Nucleus accumbens (tissue), 56 donors: ENCODE measurements around the gene OR1L8.

Experiments used
- DNase-seq, 56 donors: peaks; one replicate each; lab custom pipeline; 2025; lab: John Stamatoyannopoulos, UW

The OR1L8 gene

DNA sequence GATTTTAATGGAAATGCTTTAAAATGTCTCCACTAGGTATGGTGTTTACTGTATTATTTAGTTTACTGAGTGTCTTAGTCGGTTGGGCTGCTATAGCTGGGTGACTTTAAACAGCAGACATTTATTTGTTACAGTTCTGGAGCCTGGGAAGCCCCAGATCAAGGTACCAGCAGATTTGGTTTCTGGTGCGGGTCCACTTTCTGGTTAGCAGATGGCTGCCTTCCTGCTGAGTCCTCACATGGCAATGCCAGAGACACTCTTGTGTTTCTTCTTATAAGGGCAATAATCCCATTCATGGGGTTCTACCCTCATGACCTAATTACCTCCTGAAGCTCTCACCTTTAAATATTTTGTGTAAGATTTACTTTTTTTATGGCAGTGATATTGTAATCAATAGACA is 65.0 kb downstream of the OR1L8 start:
- no peak for DNase-seq
